NB4 (cell line): ENCODE results near the gene NDUFAF7.
"Not testable (repeated sequence)": the region's sequence is repeated elsewhere in the genome, so short reads cannot be mapped to it uniquely, and the experiment has no call there.

ENCODE experiments used
- MYC ChIP-seq: IDR thresholded peaks from 2 replicates; pipeline ENCODE4 v1.6.1; 2011; ENCODE audit warnings: low read depth, low read length
- POLR2A ChIP-seq: IDR thresholded peaks from 2 replicates; pipeline ENCODE4 v1.6.1; 2011; ENCODE audit warnings: mild to moderate bottlenecking; ENCODE audit not compliant: insufficient read length; ENCODE audit errors: extremely low read depth
- TF ChIP-seq, protein P1 (sequence below): IDR thresholded peaks from one replicate; pipeline ENCODE4 v1.5.1; 2012; ENCODE audit warnings: low read depth, low read length

DNA sequence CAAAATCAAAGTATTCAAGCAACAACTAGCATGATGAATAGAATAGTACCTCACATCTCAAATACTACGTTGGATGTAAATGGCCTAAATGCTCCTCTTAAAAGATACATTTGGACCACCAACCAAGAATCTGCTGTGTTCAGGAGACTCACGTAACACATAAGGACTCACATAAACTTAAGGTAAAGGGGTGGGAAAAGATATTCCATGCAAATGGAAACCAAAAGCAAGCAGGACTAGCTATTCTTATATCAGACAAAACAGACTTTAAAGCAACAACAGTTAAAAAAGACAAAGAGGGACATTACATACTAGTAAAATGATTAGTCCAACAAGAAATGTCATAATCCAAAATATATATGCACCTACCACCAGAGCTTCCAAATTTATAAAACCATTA lies 24.7 kb upstream of the NDUFAF7 start:
- TF ChIP-seq, protein P1, sequence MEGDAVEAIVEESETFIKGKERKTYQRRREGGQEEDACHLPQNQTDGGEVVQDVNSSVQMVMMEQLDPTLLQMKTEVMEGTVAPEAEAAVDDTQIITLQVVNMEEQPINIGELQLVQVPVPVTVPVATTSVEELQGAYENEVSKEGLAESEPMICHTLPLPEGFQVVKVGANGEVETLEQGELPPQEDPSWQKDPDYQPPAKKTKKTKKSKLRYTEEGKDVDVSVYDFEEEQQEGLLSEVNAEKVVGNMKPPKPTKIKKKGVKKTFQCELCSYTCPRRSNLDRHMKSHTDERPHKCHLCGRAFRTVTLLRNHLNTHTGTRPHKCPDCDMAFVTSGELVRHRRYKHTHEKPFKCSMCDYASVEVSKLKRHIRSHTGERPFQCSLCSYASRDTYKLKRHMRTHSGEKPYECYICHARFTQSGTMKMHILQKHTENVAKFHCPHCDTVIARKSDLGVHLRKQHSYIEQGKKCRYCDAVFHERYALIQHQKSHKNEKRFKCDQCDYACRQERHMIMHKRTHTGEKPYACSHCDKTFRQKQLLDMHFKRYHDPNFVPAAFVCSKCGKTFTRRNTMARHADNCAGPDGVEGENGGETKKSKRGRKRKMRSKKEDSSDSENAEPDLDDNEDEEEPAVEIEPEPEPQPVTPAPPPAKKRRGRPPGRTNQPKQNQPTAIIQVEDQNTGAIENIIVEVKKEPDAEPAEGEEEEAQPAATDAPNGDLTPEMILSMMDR, result not testable (repeated sequence)
- not testable (repeated sequence) for TF ChIP-seq POLR2A, MYC
